MG63 (cell line): Measurements from ENCODE around the gene CHAD. TPM values are rescaled to one million over a fixed set of nuclear protein-coding genes. Genes with fewer than 3 reads are reported as not detected.

Experiments used
- total RNA-seq: library from RNA; depleted of rRNA; stranded (reverse); fragments of >200 nt; shearing (Covaris generic); gene quantifications from 2 replicates; pipeline ENCODE4 v1.2.3, GENCODE V29; 2014; ENCODE audit warnings: low replicate concordance; rRNA removed

CHAD gene
- total RNA-seq, 1 experiment from 2014 or later = not detected

Other genes with a start within 250 kb of the CHAD start
- not detected in 2 replicates for gene TMEM92, start 194.4 kb downstream of the CHAD start, total RNA-seq
- 26.5 and 27.2 TPM in 2 replicates for gene XYLT2, start 122.8 kb downstream of the CHAD start, total RNA-seq
- 74.4 and 99.7 TPM in 2 replicates for gene MRPL27, start 95.7 kb downstream of the CHAD start, total RNA-seq
- 6.3 and 9.5 TPM in 2 replicates for gene EME1, start 95.7 kb downstream of the CHAD start, total RNA-seq
- gene LRRC59, start 71.4 kb downstream of the CHAD start, total RNA-seq = 365 and 417 TPM in 2 replicates
- gene ACSF2, start 42.7 kb downstream of the CHAD start, total RNA-seq = 8.9 and 24.5 TPM in 2 replicates
- 53.6 and 69.2 TPM in 2 replicates for gene RSAD1, start 10.0 kb upstream of the CHAD start, total RNA-seq
- not detected in 2 replicates for gene MYCBPAP, start 39.6 kb upstream of the CHAD start, total RNA-seq
- not detected in 2 replicates for gene EPN3, start 63.9 kb upstream of the CHAD start, total RNA-seq
- gene SPATA20, start 78.3 kb upstream of the CHAD start, total RNA-seq = 52.1 and 59.6 TPM in 2 replicates
- not detected in 2 replicates for gene CACNA1G, start 91.8 kb upstream of the CHAD start, total RNA-seq
- gene ABCC3, start 166.0 kb upstream of the CHAD start, total RNA-seq = 0.17 and 2.0 TPM in 2 replicates
- gene ANKRD40, start 239.0 kb upstream of the CHAD start, total RNA-seq = 34.8 and 42.5 TPM in 2 replicates